Effector CD8-positive, alpha-beta T cell (primary cell): ENCODE data around the gene RBM17.
"Not testable (repeated sequence)": the region's sequence is repeated elsewhere in the genome, so short reads cannot be mapped to it uniquely, and the experiment has no call there.

Experiments
- DNase-seq: peaks from one replicate; lab custom pipeline; 2025; lab: John Stamatoyannopoulos, UW
- total RNA-seq, 4 experiments: gene quantifications; one replicate each; lab custom pipeline; 2026; lab: John Stamatoyannopoulos, UW

RBM17 gene
- 107 to 201 (median 124) reads per million in 4 experiments for total RNA-seq

- peak; percentile 95 for DNase-seq
Measured at GRCh38 chr10:6088721-6089333, at the start of gene RBM17. Gene RBM17, plus strand, starts transcription at chr10:6089034. Its CDS starts 8,032 bp downstream, at chr10:6097066.

GRCh38 chr10:6039711-6040110 is 49.1 kb upstream of the RBM17 start:
- no peak for DNase-seq

DNA sequence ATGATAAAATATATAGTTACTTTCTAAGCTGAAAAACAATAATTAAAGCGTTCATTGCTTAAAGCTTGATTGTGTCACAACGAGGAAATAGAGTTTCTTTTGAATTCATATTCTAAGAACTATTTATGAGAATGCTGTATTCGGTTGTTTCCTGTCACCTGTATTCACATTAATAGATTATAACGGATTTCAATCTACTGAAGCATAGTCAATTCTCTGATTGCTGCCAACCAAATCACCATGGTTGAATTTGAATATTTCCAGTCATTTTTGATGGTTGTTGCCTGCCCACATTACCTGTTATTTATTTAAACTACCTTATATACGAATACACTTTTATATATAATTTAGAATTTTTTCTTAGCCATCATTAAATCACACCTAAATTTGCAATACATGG is 48.6 kb upstream of the RBM17 start:
- no peak for DNase-seq

DNA sequence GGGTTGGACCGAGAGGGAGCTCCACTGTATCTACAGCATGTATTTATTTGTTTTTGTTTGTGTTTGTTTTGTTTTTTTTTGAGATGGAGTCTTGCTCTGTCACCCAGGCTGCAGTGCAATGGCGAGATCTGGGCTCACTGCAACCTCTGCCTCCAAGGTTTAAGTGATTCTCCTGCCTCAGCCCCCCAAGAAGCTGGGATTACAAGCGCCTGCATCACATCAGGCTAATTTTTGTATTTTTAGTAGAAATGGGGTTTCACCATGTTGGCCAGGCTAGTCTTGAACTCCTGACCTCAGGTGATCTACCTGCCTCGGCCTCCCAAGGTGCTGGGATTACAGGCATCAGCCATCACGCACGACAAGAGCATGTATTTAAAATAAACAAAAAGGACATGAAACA is 45.5 kb upstream of the RBM17 start:
- not testable (repeated sequence) for DNase-seq

GRCh38 chr10:6044060-6044459 is 44.8 kb upstream of the RBM17 start:
- DNase-seq, result no peak

GRCh38 chr10:6044751-6045313 is 44.0 kb upstream of the RBM17 start:
- DNase-seq, result no peak

DNA sequence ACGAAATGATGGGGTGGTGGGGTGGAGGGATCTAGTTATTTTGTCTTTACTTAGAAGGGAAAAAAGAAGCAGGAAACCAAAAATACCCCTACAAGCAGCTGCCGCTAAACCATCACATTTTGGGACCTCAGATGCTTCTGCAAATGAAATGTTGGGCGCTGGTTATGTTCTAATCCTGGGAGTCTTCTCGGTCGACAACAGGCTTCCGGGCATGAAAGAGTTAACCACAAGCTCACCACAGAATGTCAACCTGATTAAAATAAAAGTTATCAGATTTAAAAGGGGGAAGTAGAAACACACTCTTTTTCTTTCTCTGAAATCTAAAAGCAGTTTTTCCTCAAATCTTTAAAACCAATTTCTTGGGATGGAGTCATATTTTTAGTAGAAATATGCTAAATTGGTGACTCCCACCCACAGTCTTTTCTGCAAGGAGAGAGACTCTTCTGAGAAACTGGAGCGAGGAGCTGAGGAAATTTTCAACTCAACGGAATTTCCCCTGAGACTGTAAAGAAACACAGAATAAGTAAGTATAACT is 43.5 kb upstream of the RBM17 start:
- no peak for DNase-seq

DNA sequence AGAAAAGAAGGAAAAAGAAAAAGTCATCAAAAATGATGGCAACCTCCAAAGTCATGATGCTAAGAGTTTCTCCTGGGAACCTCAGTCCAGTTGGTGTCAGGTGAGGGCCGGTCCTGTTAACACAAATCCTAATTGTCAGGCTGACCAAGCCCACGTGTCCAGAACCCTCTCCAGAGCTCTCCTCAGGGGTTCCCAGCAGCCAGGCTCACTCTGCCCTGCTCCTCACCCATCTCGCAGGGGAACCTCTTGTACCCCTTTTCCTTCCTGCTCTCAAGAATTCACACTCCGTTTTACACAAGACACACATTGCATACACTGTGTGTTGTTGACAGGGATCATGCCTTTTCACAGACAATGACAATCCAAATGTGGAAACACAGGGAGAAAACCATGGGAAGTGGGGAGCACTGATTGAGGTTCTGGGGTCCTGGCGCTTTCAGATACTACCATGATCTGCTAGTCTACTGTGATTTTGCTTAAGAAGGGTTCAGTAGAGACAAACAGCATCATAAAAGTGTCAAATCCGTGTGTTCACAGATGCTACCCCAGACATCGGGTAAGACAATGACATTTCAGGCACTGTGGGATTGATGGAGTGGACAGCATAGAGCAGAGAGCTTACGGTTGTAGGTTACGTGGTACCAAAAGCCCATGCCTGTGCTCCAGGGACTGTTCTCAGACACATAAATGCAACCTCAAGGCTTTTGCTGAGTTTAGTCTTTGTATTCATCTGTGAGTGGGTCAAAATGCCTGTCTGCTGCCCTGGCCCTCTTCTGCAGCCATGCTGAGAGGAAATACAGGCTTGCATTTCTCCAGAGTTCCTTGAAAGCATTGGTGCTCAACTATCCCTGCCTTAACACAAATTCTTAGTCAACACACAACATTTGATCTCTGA is 42.7 kb upstream of the RBM17 start:
- DNase-seq, result no peak

GRCh38 chr10:6046773-6047611 is 41.8 kb upstream of the RBM17 start:
- no peak for DNase-seq

- no peak for DNase-seq
Measured at GRCh38 chr10:6047847-6048246, 41.0 kb upstream of the RBM17 start.

GRCh38 chr10:6048281-6049030 is 40.4 kb upstream of the RBM17 start:
- DNase-seq, result no peak

DNA sequence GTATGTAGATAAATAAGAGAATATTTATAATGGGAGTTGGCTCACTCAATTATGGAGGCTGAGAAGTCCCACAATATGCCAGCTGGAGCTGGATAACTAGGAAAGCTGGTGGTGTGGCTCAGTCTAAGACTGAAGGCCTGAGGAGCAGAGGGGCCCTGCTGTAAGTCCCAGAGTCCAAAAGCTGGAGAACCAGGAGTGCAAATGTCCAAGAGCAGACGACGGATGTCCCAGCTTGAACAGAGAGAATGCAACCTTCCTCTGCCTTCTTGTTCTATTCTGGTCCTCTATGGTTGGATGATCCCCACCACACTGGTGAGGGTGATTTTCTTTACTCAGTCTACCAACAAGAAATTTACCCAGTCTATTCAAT is 39.8 kb upstream of the RBM17 start:
- no peak for DNase-seq

DNA sequence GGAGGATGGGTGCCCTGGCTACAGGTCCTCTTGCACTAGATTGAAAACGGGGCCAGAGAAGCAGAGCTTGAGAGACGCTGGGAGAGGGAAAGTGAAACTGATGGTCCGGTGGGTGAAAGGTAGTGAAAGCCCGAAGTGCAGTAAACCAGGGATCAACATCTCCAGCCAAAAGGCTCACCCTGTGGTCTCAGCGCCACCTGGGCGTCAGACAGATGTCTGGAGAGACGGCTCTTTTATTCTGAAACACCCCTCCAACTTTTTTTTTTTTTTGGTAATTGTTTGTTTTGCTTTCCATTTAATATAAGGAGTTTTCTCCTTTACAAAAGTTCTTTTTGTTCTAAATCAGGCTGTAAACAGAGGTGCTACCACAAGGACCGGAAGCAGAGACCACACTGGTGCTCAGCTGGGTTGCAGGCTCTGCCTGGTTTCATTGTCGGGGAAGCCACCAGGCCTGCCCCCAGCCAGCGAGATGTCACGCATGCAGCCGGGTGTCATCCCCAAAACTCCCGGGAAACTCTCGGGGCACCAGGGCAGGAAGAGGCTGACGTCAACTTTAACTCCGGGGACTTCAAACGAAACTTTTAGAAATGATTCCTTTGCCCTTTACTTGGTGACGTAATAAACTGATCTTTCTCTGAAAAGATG is 37.9 kb upstream of the RBM17 start:
- peak; percentile 82 for DNase-seq

DNA sequence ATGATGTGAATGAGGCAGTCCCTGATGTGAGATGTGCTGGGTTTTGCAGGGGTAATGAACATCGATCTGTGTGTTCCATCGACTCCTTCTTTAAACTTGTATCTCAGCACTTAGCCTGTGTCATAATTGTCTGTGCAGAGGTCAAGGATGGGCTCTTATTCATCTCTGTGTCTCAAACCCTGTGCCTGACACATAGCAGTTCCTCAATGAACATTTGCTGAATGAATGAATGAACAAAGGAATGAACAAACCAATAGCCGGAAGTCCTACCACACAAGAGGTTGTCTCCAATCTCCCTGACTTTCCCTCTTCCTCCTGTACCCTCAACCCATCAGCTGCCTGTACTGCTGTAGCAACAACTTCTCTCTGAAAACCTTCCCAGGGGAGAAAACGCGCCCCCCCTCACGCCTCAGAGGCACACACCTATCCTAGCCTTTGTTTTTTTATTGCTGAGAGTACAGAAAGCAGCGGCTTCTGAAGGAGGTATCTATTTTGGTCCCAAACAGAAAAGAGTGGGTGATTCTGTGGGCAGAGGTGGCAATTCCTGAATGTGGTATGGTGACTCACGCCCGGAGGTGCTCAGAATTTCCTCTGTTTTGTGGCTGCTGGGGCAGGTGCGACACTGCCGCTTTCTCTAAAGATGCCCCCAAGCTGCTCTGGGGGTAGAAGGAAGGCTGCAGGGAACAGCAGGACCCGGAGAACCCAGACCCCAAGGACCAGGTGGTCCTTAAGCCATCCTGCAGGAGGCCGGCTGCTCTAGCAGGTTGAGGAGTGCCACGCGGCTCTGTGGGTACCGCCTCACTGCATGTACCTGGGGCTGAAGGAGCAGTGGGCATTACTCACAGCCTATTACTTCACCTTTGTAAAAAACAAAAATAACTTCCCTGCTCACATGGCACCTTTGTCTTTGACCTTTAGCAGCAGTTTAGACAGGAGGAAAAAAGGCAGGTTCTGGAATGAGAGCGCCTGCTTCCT is 36.3 kb upstream of the RBM17 start:
- peak; percentile 50 for DNase-seq

GRCh38 chr10:6053303-6053702 is 35.5 kb upstream of the RBM17 start:
- DNase-seq, result no peak

- DNase-seq, result no peak
Measured at GRCh38 chr10:6053816-6054631, 34.8 kb upstream of the RBM17 start.

DNA sequence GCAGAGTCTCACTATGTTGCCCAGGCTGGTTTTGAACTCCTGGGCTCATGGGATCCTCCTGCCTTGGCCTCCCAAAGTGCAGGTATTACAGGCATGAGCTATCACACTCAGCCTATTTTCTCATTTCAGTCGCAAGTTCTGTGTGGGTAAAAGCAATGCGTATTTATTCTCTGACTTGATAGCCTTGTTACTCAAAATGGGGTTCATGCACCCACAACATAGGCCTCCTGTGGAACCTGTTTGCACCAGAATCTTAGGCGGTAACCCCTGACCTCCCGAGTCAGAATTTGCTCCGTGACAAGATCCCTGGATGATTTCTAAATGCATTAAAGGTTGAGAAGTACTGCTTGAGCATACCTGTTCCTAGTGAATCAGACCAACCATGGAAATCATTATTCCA is 34.0 kb upstream of the RBM17 start:
- no peak for DNase-seq

GRCh38 chr10:6055929-6056328 is 32.9 kb upstream of the RBM17 start:
- no peak for DNase-seq
